HG02588 (cell line): Measurements from ENCODE around the gene ARHGEF10L.

Source experiments
- ATAC-seq: cut with Tn5 transposase; IDR thresholded peaks from one replicate; pipeline ENCODE4 v1.9.1; 2021; ENCODE audit warnings: mild to moderate bottlenecking, moderate library complexity; ENCODE audit not compliant: unreplicated experiment

Gene ARHGEF10L

DNA sequence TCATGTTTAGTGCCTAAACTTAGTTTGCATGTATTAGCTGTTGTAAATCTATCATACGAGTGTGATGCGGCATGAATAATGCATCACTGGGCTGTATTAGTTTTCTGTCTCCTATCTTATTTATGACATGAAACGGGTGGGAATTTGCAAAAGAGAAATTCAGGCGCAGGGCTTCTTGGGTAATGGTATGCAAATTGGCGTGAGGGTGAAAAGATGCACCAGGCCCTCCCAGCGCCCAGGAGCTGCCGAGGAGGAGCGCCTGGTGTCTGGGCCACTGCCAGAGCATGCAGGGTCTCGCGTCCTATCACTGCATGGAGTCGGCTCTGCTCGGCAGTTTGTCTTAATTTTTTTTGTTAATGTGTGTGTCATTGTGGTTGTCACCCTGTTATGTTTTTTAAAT is 132.7 kb downstream of the ARHGEF10L start:
- no peak for ATAC-seq

DNA sequence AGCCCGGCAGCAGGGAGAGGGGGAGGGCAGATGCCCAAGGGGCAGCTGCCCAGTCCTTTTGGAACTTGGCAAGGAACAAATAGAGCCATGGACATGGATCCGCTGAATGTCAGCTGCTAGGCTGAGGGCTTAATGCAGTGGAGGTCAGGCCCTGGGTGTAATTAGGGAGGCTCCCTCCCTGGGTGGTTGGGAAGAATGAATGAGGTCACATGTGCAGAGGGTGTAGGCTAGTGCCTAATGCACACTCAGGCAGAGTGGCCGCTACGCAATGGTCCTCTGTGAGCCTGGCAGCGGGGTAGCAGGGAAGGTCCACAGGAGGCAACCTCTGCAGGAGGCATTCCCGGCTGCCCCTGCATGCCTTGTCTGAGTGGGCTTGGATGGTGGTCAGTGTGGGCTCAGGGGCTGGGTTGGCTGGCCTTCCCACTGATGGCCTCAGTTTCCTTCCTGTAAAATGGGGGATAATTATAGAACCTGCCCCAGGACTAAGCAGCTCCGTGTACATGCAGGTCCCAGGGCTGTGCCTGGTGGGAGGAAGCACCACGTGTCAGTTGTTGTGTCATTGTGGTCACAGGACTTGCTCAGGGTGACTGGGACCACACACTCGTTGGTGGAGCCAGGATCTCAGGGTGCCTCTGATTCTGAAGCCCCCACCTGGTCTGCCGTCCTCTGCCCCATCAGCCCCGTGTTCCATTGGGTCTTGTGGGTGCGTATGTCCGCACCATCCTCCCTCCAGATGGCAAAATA is 134.0 kb downstream of the ARHGEF10L start:
- no peak for ATAC-seq

DNA sequence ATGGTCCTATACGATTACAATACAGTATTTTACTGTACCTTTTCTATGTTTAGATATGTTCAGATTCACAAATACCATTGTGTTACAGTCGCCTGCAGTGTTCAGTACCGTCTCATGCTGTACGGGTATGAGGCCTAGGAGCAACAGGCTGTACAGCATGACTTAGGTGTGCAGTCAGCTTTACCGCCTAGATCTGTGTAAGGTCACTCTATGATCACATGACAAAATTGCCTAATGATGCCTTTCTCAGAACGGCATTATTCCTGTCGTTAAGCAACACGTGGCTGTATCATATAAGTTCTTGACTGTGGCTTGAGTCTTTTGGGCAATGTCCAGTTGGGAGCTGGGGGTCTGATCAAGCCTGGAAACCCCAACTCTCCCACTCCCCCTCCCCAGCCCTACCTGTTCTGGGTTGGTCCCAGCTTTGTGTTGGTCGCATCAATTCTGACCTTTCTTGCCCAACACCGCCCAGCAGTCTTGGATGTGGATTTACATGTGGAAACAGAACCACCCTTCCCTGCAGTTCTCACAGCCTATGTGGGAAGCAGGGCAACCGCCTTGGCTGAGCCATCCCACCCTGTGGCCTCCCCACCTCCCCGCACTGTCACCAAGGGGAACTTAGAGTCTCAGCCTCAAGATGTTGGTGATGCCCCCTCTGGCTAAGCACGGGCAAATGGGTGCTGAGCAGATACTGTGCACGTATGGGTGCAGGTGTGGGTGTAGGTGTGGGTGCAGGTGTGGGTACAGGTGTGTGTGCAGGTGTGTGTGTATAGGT is 135.4 kb downstream of the ARHGEF10L start:
- no peak for ATAC-seq

DNA sequence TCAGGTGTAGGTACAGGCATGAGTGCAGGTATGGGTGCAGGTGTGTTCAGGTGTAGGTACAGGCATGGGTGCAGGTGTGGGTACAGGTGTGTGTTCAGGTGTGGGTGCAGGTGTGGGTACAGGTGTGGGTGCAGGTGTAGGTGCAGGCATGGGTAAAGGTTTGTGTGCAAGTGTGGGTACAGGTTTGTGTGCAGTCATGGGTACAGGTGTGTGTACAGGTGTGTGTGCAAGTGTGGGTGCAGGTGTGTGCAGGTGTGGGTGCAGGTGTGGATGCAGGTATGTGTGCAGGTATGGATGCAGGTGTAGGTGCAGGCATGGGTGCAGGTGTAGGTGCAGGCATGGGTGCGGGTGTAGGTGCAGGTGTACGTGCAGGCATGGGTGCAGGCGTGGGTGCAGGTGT is 136.2 kb downstream of the ARHGEF10L start:
- ATAC-seq = no peak

DNA sequence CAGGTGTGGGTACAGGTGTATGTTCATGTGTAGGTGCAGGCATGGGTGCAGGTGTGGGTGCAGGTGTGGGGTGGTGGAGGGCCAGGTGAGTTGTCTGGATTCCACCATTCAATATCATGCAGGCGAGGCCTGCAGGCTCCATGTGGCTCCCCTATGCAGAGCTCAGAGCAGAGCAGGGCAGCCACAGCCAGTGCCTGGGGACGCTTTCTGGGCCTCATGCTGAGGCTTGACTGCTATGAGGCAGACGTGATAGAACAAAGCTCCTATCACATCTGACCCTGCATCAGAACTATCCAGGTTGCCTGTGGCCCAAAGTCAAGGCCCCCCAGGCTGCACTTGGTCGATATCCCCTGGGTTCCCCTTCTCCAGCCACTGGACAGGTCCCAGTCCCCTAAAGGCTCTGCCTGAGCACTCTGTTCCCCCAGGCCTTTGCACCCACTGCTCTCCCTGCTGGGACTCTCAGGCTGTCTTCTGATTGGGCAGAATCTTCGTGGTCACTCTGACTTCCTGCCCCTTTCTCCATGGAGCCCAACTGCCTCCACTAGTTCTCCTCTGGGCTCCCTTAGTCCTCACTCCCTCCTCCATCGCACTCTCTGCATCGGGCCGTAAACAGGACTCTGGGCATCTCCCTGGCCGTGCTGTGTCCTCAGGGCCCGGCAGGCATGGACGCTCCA is 137.0 kb downstream of the ARHGEF10L start:
- no peak for ATAC-seq

DNA sequence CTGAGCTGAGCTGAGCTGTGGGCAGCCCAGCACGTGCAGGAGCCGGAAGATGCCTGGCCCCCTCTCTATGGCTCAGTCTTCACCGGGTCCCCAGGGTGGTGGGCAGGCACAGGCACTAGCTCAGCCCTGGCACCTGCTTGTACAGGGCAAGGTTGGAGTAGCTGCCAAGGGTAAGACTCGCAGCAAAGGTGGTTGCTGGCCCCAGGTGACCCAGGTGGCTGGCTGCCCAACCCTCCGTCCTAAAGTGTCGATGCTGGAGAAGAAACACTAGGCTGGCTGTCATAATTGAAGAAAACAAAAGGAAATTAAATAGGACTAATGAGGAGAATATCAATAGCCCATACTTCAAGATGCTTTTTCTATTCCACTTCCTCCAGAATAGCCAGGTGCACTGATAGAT is 138.5 kb downstream of the ARHGEF10L start:
- no peak for ATAC-seq

DNA sequence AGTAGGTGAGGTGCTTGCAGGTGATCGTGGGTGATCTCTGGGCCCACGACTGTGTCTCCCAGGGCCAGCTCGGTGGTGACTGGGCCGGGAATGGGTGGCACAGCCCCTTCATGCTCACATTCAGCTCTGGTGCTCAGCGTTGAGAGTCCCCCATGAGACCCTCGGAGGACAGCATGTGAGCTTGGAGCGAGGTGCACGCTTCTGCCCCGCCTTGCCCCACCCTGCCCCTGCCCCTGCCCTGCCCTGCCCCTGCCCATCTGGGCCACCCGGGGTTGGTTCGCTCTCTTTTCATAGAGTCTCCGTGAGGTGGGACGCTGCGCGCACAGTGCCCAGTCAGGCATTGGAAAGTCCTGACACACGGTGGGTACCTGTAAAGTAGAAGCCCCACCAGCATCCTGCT is 140.4 kb downstream of the ARHGEF10L start:
- no peak for ATAC-seq

DNA sequence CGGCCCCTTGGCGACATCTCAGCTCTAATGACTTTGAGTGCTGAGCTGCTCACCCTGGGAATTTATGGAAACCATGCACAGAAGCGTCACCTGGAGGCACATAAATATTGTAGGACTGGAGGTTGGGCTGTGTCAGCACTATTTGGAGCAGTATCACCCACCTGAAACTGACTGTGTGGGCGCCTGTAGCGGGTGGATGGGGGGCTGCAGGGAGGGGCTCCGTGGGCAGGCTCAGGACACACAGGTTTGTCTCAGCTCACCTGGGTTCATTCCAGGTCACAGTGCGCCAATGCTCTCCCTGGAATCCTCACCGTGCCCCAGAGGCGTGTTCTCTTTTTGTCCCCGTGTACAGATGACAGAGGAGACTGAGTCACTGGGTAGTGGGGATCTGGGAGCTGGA is 140.8 kb downstream of the ARHGEF10L start:
- no peak for ATAC-seq

DNA sequence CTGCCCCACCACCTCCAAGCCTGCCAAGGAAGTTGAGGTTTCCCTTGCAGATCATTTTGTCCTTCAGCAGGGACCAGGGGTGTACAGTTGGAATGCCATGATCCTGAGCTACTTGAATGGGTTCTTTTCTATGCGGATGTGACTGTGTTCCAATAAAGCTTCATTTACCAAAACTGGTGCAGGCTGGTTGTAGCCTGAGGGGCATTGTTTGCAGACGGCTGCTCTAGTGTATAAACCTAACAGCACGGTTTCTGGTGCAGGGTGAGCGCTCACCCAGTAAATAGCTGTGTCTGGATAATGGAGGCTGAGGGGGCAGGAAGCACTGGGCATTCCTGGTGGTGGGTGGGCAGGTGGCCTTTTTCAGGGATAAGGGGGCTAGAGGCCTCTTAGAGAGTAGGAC is 142.9 kb downstream of the ARHGEF10L start:
- no peak for ATAC-seq

DNA sequence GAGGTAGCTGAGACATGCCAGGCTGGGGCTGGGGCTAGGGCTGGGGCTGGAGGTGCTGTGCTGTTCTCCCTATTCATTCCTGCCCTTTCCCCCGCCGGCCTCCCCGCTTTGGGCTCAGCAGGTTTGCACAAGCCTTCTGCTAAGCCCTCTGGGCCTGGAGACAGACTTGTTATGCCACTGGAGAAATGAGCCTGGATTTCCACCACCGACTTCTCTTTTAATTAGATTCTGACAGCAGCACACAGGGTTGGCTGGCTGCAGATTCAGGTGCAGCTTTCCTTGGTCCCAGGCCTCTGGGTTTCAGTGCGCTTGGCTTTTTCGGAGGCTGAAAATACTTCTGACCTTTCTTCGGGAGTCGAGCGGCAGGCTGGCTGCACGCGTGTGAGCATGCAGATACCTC is 144.1 kb downstream of the ARHGEF10L start:
- no peak for ATAC-seq

DNA sequence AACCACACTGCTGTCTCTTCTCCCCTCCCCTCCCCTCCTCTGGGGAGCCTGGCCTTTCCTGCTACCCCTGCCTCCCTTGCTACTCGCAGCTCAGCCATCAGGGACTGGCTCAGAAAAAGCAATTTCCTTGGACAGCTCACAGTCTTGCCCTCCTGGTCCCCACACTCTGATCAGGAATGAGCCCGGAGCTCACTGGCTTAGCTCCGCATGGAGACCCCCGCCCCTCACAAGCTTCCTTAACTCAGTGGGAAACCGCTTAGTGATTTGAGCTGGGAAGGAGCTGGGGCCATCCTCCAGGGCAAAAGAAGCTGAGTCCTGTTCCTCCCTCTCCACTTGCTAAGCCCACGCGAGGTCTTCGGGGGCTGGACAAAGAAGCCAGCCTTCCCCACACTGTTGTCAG is 145.3 kb downstream of the ARHGEF10L start:
- no peak for ATAC-seq

DNA sequence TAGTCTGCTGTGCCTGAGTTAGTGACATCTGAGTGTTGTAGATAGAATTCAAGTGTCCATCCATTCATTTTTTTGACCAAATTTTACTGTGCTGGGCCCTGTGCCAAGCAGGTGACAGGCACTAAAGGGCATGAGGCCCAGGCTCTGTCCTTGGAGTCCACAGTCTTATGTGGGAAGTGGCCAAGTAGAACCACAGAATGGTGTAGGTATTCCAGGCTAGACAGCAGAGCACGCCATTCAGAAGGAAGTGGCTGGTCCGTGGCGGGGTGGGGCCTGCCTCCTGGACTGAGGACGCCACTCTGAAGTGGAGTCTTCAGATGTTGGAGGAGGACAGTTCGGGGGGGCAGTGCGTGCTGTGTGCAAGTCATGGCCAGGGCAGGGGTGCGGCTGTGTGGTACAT is 146.8 kb downstream of the ARHGEF10L start:
- ATAC-seq = no peak

DNA sequence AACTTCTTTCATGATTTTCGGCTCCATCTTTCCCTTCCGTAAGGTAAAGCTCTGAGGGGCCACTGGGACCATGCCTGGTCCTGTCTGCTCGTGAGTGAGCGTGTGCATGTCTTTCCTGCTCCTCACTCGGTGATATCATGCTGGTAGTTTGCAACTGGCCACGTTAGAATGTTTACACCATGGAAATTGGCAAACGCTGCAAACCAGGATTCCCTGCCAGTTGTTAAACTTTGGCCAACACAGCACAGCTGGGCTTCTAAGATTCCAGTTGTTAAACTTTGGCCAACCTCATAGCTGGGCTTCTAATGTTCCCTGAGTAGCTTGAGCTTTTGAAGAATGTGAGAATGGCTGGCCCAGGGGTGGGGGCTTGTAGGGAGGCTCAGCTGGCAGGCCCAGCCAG is 147.6 kb downstream of the ARHGEF10L start:
- no peak for ATAC-seq

DNA sequence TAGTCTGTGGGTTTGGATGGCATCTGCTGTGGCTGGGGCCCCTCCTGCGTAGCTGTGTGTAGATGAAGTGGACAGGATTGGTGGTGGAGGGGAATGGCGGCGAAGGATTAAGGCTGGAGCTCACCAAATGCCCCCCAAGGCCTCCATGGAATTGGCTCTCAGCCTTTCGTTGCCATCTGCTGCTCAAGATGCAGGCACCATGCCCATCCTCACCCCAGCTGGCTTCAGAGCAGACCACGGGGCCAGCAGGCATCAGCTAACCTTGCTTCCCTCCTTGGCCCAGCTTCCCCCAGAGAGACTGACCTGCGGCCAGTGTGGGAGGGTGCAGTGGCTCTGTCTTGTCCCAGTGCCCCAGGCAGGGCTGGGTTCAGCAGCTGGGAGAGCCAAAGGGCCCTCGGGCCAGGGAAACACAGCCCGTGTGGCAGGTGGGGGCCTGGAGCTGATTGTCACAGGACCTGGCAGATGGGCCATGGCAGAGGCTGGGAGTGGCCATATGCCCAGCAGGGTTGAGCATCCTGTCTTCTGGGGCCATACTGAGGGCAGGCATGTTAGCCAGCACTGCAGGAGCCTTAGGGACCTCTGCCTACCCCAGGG is 148.8 kb downstream of the ARHGEF10L start:
- no peak for ATAC-seq

DNA sequence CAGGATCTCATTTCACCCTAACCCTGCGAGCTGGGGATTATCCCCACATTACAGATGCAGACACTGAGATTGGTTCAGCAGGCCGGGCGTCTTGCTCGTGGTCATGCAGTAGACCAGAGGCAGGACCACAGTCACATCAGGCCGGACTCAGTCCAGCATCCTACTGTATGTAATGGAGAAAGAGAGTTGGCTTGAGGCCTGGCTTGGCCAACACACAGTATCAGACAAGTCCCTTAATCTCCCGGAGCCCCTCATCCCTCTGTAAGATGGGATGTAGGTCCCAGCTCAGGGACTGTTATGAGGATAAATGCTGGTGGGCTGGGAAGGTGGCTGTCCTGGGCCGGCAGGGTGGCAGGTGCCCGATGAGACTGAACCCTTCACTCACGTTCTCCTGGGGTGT is 149.5 kb downstream of the ARHGEF10L start:
- no peak for ATAC-seq

DNA sequence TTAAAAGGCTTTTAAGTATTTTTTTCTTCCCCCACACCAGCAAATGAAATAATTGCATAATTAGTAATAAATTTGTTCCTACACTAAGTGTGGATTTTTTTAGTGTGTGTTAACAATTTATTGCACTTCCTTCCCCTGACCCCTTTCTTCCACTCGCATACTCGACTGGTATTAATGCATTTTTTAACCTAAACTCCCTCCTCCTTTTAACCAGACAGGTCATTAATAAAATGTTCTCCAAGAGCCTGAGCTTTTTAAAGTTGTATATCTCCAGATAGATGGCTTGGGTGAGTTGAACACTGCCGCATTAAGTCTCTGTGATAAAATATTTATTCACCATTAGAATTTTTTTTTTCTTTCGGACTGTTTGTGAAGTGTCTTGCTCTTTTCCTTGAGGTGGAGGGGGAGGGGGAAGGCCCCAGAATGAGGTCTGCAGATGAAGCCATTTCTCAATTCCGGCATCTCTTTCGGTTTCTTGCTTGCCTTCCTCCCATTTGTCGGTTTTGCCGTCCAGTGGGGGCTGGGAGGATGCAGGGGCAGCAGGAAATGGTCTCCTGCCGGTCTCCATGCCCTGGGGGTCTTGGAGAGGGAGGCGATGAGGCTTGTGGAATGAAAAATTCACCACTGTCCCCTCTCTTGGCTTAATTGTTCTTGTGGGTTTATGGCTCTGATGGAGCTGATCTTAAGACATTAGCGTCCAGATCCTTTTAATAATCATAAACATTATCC is 151.6 kb downstream of the ARHGEF10L start:
- no peak for ATAC-seq

DNA sequence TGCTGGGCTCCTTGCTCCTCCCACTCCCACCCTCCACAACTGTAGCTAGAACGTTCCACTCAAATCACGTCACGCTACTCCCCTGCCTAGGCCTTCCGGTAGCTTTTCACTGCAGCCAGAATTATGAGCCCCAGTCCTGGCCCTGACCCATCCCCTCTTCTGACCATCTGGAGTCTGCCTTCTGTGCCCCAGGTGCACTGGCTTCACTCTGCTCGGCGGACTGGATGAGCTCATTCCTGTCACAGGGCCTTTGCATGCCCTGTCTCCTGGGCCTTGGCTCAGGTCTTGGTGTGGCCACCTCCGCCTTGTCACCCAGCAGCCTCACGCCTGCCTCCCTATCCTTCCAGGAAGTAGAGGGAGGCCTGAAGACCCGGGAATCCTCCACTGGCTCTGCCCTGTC is 153.1 kb downstream of the ARHGEF10L start:
- no peak for ATAC-seq

DNA sequence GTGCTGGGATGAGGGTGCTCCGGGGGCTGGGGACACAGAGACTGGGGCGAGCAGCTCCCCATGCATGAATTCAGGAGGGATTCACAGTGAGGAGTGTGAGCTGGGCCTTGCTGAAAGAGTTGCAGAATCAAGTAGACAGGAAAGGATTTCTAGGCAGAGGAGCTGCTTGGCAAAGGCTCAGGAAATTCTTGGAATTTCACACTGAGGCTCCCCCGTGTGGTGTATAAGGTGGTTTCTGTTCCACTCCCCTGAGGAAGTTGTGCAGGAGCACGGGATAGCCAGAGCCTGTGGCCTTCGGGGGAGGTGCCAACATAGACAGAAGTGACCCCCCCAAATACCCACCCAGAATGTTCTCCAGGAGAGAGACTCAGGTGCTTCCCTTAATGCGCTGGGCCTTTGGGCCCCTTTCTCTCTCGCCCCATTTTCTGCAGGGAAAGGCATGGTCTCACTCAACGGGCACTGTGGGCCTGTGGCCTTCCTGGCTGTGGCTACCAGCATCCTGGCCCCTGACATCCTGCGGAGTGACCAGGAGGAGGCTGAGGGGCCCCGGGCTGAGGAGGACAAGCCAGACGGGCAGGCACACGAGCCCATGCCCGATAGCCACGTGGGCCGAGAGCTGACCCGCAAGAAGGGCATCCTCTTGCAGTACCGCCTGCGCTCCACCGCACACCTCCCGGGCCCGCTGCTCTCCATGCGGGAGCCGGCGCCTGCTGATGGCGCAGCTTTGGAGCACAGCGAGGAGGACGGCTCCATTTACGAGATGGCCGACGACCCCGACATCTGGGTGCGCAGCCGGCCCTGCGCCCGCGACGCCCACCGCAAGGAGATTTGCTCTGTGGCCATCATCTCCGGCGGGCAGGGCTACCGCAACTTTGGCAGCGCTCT is 157.2 kb downstream of the ARHGEF10L start:
- ATAC-seq = no peak

DNA sequence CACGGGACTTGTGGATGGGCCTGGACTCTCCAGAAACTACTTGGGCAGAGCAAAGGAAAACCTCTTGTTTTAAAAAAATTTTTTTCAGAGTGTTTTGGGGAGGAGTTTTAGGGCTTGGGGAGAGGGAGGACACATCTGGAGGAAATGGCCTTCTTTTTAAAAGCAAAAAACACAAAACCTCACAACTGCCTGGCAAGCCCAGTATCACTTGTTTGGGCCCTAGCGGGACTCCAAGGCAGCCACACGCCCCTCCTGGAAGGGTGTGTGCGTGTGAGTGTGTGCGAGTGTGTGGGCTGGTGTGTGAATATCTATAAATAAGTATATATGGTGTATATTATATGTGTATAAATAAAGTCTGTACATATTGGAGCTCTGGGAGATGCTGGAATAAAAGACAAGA is 158.0 kb downstream of the ARHGEF10L start:
- no peak for ATAC-seq

DNA sequence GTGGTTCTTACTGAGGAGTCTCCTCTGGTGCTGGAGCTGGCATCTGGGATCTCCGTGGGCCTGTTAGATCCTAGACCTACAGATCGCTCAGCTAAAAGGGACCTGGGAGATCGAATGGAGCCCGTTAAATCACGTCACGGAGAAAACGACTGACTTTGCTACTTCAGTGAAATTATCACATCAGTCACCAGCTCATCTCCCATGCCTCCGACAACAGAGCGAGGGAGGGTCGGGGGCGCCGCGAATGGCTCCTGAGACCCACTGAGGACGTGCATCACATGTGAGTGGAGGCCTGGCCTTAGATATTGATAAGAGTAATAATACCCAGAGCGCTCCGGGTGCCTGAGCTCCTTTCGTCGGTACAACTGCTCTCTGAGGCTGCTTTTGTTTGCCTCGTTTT is 160.1 kb downstream of the ARHGEF10L start:
- no peak for ATAC-seq
